D721Med (cell line): ENCODE measurements around the gene ADM.

ENCODE experiments used
- DNase-seq: peaks from one replicate; pipeline ENCODE4 v3.0.0; 2011; ENCODE audit warnings: low spot score; ENCODE audit not compliant: insufficient read length
- FAIRE-seq: peaks from 2 replicates; lab custom pipeline; 2011; peaks lifted over from hg19 to GRCh38; lab: Jason Lieb, UNC
- TF ChIP-seq, protein P1 (sequence below): IDR thresholded peaks from 2 replicates; pipeline ENCODE4 v1.5.1; 2012; ENCODE audit warnings: mild to moderate bottlenecking, control low read depth; ENCODE audit not compliant: insufficient read depth; ENCODE audit errors: missing control alignments

ADM gene

DNA sequence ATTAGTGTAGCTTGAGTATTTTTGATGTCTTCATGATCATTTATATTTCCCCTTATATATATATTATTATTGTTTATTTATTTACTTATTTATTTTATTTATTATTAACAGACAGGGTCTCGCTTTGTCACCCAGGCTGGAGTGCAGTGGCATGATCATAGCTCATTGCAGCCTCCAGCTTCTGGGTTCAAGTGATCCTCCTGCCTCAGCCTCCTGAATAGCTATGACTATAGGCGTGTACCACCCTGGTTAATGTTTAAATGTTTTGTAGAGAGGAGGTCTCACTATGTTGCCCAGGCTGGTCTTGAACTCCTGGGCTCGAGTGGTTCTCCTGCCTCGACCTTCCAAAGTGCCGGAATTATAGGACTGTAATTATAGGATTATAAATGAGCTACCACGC, 10.2 kb downstream of the ADM start:
- FAIRE-seq (no peak), DNase-seq (no peak)
- TF ChIP-seq, protein P1, sequence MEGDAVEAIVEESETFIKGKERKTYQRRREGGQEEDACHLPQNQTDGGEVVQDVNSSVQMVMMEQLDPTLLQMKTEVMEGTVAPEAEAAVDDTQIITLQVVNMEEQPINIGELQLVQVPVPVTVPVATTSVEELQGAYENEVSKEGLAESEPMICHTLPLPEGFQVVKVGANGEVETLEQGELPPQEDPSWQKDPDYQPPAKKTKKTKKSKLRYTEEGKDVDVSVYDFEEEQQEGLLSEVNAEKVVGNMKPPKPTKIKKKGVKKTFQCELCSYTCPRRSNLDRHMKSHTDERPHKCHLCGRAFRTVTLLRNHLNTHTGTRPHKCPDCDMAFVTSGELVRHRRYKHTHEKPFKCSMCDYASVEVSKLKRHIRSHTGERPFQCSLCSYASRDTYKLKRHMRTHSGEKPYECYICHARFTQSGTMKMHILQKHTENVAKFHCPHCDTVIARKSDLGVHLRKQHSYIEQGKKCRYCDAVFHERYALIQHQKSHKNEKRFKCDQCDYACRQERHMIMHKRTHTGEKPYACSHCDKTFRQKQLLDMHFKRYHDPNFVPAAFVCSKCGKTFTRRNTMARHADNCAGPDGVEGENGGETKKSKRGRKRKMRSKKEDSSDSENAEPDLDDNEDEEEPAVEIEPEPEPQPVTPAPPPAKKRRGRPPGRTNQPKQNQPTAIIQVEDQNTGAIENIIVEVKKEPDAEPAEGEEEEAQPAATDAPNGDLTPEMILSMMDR, result no peak

- DNase-seq (no peak), FAIRE-seq (no peak)
- TF ChIP-seq, protein P1, result no peak
Observed at GRCh38 chr11:10317151-10317755, 12.4 kb downstream of the ADM start.

DNA sequence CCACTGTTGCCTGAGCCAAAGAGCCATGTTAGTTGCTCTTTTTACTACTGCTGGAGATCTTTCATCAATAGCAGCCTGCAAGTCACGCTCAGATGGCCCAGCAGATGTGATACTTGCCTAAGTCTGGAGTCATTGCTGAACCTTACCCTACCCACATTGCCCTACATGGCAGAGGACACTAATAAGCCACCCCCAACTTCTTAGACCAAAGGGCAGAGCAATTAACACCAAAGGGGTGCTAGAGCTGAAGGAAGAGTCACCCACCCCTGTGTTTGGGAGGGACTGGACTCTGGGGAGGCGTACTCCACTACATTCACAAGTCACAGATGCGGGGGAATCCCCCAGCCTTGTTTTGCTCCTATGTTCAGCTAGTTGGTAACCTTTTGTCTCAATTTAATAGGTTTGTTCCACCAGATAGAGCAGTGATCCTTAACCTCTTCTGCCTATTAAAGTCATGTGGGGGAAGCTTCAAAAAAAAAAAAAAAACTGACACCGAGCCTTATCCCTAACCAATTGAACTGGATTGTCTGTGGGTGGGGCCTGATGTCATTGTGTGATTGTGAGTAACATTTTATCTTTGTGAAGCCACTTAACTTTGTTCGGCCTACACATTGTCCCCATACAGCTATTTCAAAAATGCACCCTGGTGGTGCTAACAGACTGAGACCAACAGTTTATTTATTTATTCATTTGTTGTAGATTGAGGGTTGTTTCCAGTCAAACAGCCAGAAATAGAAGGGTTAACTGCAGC, 13.1 kb downstream of the ADM start:
- FAIRE-seq (no peak), DNase-seq (no peak)

GRCh38 chr11:10318527-10318802, 13.6 kb downstream of the ADM start:
- no peak for FAIRE-seq
- TF ChIP-seq, protein P1, result no peak
- no peak for DNase-seq

More for the DNA sequence above, 13.1 kb downstream of the ADM start:
- TF ChIP-seq, protein P1, result no peak

- TF ChIP-seq, protein P1, result no peak
- DNase-seq, result no peak
- no peak for FAIRE-seq
Observed at GRCh38 chr11:10319702-10320558, 15.1 kb downstream of the ADM start.

DNA sequence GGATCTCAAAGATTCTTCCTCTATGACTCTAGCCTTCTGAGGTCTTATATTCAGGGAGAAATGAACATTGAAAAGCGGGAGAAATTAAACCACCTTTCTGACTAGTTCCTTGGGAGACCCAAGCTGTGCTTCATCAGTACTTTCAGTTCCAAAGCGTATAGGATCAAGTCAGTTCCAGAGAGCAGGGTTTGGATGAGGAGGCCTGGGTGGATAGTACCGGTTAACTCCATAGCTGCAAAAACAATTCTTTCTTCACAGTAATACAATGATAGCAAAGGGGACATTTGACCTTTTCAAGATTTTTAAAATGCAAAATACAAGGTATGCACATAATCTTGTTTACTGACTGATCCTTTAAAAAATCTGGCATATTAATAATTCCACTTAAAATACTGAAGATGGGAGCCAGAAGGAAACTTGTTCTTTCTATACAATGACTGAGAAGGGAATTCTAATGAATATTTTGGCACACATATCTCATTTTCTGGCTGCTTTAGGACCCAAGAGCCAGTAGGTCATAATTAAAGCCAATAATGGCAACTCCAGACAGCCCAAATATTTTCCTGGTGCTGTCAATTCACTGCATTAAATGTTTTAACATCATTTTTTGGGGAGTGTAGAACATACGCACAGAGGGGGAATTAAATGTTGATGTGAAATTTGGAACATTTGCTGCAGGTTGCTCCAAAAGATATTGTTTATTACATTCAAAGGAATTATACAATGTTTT, 16.0 kb downstream of the ADM start:
- TF ChIP-seq, protein P1, result no peak
- DNase-seq (no peak), FAIRE-seq (no peak)
